Measurements from ENCODE around the gene UBE2N.

UBE2N gene

DNA sequence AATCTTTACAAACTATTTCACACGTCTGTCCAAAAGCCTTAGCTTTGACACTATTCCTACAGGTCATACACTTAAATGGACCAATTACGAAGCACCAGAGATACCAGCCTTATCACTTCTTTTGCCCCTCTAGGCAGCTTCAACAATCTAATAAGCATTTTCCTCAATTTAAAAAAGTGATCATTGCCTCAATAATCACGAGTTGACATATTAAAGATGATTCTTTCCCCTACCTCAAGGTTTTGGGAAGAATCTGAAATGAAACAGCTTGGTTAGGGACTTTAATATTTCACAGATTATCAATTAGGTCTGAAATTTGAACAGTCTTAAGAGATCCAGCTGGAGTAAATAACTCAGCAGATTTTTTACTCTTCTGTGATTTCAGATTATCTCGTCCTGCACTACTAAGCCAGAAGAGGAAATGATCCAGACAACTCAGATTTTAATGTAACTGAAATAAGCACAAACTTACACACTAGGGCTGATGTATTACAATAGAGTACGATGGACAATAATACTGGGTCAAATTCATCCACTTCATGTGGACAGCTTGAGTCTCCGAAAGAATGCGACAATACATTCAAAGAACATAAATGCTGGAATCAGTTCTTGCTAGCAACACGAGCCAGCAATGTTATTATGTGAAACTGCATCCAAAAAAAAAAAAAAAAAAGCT is 15.9 kb downstream of the UBE2N start:
- H3K36me3 Mint-ChIP-seq (ENCODE audit: low read depth), result peaks cover 20% of the 10 kb centered on the region
- H3K4me1 Mint-ChIP-seq, result peaks cover 46% of the 10 kb centered on the region
- no peak overlapping the region for H3K4me3 Mint-ChIP-seq
- no peaks in the 10 kb centered on the region for H3K27me3 Mint-ChIP-seq (ENCODE audit: low read depth, poor library complexity)
- no peaks in the 10 kb centered on the region for H3K9me3 Mint-ChIP-seq
- no peak for DNase-seq
- TF ChIP-seq, protein P1, sequence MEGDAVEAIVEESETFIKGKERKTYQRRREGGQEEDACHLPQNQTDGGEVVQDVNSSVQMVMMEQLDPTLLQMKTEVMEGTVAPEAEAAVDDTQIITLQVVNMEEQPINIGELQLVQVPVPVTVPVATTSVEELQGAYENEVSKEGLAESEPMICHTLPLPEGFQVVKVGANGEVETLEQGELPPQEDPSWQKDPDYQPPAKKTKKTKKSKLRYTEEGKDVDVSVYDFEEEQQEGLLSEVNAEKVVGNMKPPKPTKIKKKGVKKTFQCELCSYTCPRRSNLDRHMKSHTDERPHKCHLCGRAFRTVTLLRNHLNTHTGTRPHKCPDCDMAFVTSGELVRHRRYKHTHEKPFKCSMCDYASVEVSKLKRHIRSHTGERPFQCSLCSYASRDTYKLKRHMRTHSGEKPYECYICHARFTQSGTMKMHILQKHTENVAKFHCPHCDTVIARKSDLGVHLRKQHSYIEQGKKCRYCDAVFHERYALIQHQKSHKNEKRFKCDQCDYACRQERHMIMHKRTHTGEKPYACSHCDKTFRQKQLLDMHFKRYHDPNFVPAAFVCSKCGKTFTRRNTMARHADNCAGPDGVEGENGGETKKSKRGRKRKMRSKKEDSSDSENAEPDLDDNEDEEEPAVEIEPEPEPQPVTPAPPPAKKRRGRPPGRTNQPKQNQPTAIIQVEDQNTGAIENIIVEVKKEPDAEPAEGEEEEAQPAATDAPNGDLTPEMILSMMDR (IDR thresholded peaks at IDR 0.05), result no peak
- H3K27ac Mint-ChIP-seq, result peak overlapping the region; percentile 79

DNA sequence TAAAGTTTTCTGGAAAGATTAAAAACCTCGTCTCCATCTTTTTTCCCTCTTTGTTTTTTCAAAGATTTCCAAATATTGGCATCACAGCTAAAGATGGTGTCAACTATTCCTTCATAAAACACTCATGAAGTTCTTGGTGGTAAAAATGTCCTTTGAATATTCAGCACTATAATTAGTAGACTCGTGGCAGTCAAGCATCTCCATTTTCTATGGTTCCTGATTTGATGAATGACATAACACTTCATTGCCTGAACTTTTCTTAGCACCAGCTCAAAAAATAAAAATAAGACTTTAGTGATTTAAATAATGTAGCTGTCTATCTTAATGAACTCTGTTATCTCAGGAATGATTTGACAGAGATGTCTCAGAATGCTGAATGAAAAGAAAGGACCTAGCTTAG is 19.7 kb downstream of the UBE2N start:
- Mint-ChIP-seq H3K4me1 (peaks cover 48% of the 10 kb centered on the region), H3K27me3 (ENCODE audit: low read depth, poor library complexity) (peaks cover 4% of the 10 kb centered on the region), H3K27ac (peak overlapping the region; percentile 74), H3K36me3 (ENCODE audit: low read depth) (no peaks in the 10 kb centered on the region), H3K4me3 (no peak overlapping the region), H3K9me3 (no peaks in the 10 kb centered on the region)
- DNase-seq, result no peak
- TF ChIP-seq, protein P1 (IDR thresholded peaks at IDR 0.05), result no peak

DNA sequence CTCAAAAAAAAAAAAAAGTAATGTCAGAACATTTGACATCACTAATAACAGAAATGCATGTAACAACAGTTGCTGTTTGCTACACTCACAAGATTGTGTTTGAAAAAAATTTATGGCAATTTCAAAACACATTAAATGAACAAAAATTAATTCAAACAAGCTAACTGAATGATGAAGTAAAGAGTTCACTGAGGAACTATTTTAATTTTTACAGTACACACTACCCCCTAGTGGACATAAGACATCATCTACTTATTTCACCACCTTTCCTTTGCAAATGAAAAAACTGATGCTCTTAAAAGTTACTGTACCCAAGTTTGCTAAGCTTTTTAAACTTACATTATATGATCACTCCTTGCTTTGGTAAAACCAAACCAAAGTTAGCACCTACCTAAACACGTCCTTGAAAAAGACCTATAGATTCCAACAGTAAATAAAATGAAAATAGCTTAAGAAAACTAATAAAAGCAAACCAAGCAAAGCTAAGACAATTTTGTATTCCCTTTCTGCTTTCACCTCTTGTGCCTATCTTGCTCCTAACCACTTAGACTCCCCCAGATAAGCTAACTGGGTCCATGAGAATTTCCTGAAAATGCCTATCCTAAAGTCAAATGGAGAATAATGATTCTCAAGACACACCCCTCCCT is 22.2 kb downstream of the UBE2N start:
- Mint-ChIP-seq H3K27me3 (ENCODE audit: low read depth, poor library complexity) (peaks cover 4% of the 10 kb centered on the region), H3K4me3 (no peak overlapping the region), H3K4me1 (peaks cover 30% of the 10 kb centered on the region), H3K27ac (no peak overlapping the region), H3K9me3 (no peaks in the 10 kb centered on the region), H3K36me3 (ENCODE audit: low read depth) (peaks cover 12% of the 10 kb centered on the region)
- no peak for DNase-seq
- TF ChIP-seq, protein P1 (IDR thresholded peaks at IDR 0.05), result peak; percentile 58

DNA sequence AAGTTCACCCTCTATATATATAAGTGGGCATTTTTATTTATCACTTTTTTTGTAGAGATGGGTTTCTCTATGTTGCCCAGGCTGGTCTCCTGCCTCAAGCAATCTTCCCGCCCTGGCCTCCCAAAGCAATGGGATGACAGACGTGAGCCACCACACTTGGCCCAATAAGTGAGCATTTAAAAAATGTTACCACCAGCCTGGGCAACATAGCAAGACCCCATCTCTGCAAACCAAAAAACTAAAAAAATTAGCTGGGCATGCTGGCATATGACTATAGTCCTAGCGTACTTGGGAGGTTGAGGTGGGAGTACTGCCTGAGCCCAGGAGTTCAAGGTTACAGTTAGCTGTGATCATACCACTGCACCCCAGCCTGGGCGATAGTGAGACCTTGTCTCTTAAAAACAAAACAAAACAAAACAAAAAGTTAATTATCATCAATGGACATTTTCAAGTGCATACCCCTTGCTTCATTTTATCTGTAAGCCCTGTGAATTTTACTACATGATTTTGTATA is 23.7 kb downstream of the UBE2N start:
- no peak for DNase-seq
- Mint-ChIP-seq H3K36me3 (ENCODE audit: low read depth) (peaks cover 22% of the 10 kb centered on the region), H3K4me1 (peaks cover 28% of the 10 kb centered on the region), H3K9me3 (no peaks in the 10 kb centered on the region), H3K4me3 (no peak overlapping the region), H3K27ac (no peak overlapping the region), H3K27me3 (ENCODE audit: low read depth, poor library complexity) (peaks cover 4% of the 10 kb centered on the region)
- TF ChIP-seq, protein P1 (IDR thresholded peaks at IDR 0.05), result no peak

DNA sequence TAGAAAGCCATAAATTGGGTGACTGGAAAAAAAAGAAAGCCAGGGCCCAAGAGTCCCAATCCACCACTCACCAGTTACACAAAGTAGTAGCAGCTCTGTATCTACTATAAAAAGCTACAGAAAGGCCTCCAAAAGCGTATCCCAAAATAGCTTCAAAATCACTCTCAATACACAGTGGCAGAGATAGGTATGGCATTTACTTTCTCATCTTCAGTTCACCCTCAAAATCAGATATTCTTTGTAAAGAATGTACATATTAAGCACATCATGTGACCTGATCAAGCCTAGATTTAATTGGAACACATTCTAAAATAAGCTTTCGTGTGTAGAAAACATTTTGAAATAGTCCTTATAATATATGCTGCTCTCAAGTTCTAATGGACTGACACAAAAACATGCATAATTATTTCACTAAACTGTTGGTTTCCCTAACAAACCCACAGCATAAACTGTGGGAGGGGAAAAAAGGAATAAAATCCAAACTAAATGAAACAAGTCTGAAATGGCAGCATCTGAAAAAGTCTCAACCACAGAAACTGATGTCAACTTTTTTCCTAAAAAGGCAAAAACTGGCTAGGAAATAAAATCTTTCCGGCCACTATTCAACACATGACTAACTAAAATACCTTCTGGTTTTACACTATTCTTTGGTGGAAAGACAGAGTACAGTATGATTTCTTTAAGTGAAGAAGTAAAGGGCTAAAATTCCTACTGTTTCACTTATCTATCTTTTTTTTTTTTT is 25.9 kb downstream of the UBE2N start:
- TF ChIP-seq, protein P1 (IDR thresholded peaks at IDR 0.05), result no peak
- Mint-ChIP-seq H3K27me3 (ENCODE audit: low read depth, poor library complexity) (peaks cover 4% of the 10 kb centered on the region), H3K4me3 (no peak overlapping the region), H3K36me3 (ENCODE audit: low read depth) (peaks cover 37% of the 10 kb centered on the region), H3K9me3 (no peaks in the 10 kb centered on the region), H3K27ac (peak overlapping the region; percentile 4), H3K4me1 (peaks cover 28% of the 10 kb centered on the region)
- no peak for DNase-seq
